Measurements from ENCODE around the gene RNF152.

GRCh38 chr18:61917818-61918217 lies 25.0 kb upstream of the RNF152 start:
- TF ChIP-seq, protein P1, sequence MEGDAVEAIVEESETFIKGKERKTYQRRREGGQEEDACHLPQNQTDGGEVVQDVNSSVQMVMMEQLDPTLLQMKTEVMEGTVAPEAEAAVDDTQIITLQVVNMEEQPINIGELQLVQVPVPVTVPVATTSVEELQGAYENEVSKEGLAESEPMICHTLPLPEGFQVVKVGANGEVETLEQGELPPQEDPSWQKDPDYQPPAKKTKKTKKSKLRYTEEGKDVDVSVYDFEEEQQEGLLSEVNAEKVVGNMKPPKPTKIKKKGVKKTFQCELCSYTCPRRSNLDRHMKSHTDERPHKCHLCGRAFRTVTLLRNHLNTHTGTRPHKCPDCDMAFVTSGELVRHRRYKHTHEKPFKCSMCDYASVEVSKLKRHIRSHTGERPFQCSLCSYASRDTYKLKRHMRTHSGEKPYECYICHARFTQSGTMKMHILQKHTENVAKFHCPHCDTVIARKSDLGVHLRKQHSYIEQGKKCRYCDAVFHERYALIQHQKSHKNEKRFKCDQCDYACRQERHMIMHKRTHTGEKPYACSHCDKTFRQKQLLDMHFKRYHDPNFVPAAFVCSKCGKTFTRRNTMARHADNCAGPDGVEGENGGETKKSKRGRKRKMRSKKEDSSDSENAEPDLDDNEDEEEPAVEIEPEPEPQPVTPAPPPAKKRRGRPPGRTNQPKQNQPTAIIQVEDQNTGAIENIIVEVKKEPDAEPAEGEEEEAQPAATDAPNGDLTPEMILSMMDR (IDR thresholded peaks at IDR 0.05; ENCODE audit: poor library complexity, severe bottlenecking), result no peak
- TF ChIP-seq POLR2AphosphoS5 (IDR thresholded peaks at IDR 0.05) (no peak), MXI1 (conservative IDR thresholded peaks at IDR 0.05; ENCODE audit: poor library complexity, severe bottlenecking) (no peak), EZH2 (IDR thresholded peaks at IDR 0.05; ENCODE audit: borderline replicate concordance, insufficient read depth, low read length, poor library complexity, severe bottlenecking) (no peak), TAF1 (IDR thresholded peaks at IDR 0.05; ENCODE audit: low read depth) (no peak), EP300 (conservative IDR thresholded peaks at IDR 0.05; ENCODE audit: poor library complexity, severe bottlenecking) (no peak), SMC3 (conservative IDR thresholded peaks at IDR 0.05; ENCODE audit: poor library complexity) (no peak), RAD21 (conservative IDR thresholded peaks at IDR 0.05) (no peak)
- TF ChIP-seq, protein P2, sequence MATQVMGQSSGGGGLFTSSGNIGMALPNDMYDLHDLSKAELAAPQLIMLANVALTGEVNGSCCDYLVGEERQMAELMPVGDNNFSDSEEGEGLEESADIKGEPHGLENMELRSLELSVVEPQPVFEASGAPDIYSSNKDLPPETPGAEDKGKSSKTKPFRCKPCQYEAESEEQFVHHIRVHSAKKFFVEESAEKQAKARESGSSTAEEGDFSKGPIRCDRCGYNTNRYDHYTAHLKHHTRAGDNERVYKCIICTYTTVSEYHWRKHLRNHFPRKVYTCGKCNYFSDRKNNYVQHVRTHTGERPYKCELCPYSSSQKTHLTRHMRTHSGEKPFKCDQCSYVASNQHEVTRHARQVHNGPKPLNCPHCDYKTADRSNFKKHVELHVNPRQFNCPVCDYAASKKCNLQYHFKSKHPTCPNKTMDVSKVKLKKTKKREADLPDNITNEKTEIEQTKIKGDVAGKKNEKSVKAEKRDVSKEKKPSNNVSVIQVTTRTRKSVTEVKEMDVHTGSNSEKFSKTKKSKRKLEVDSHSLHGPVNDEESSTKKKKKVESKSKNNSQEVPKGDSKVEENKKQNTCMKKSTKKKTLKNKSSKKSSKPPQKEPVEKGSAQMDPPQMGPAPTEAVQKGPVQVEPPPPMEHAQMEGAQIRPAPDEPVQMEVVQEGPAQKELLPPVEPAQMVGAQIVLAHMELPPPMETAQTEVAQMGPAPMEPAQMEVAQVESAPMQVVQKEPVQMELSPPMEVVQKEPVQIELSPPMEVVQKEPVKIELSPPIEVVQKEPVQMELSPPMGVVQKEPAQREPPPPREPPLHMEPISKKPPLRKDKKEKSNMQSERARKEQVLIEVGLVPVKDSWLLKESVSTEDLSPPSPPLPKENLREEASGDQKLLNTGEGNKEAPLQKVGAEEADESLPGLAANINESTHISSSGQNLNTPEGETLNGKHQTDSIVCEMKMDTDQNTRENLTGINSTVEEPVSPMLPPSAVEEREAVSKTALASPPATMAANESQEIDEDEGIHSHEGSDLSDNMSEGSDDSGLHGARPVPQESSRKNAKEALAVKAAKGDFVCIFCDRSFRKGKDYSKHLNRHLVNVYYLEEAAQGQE (IDR thresholded peaks at IDR 0.05; ENCODE audit: borderline replicate concordance), result no peak
